DMS153 treated with DMSO at 0.1 percent for 48 hours (cell line): ENCODE measurements around the gene NLRP11.

Experiments
- DNase-seq: peaks from one replicate; lab custom pipeline; 2025; ENCODE audit not compliant: unreplicated experiment; lab: John Stamatoyannopoulos, UW

Gene NLRP11

DNA sequence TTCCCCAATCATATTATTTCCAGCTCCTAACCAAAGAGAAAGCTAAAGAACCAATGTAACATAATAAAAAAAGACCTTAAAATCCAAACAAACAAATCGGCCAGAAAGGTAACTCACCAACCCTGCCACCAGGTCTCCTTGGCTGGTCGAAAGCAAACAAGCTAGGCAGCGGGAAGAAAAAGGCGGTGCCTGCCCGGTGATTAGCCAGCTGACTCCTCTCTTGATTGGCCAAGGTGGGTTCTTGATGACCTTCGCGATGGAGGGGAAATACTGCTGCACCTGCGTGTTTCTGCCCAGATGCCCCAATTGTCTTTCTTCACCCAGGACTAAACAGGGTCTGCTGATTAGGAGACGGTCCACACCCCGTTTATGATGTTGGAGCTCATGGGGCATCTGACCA lies at the start of gene NLRP11:
Gene NLRP11, minus strand, starts transcription at position 154 of the 400 bp plus-strand sequence. CDS start 13,825 bp downstream, outside the sequence.
- no peak for DNase-seq

DNA sequence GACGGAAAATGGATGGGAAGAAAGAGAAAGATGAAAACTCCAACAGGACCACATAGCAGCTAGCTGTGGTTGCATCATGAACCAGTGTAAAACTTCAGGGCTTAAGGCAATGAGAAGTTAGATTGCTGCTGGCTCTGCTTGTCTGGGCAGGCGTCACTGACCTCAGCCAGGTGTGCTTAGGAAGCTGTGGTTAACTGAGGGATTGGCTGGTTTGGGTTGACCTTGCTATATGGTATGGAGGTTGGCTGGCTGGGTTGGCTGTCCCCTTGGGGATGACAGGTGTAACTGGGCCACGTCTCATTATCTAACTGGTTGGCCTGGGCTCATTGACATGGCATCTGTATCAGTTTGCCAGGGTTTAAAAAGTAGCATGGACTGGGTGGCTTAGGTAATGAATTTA lies 45.4 kb upstream of the NLRP11 start:
- DNase-seq: no peak

DNA sequence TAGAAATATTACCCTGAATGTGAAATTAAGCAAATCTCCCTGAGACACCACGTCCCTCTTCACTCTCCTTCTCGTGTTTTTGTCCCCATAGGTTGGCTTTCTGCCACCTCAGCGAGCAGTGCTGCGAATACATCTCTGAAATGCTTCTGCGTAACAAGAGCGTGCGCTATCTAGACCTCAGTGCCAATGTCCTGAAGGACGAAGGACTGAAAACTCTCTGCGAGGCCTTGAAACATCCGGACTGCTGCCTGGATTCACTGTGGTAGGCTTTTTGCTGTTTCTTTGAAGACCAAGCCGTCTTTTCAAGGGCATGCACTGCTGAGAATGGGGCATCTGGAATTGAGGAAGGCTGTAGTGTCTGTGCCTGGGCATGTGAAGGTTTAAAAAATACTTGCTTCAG lies 38.9 kb upstream of the NLRP11 start:
- DNase-seq: no peak

GRCh38 chr19:55867101-55867500 lies 35.3 kb upstream of the NLRP11 start:
- no peak for DNase-seq

DNA sequence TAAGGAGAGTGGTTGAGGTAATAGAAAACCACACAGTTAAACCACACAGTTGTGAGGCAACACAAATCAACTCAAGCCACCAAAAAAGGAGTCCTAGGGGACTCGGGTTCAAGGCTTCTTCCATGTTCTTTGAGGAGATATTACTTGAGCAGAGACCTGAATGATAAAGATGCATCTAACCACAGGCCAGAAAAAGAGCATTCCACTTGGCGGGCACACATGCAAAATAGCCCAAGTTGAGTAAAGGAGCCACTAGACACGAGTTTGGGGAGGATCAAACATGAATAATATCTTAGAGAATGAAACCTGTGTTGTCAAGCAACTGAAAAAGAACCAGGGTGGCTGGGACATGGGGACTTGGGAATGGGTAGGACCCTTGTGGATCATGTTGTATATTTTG lies 34.7 kb upstream of the NLRP11 start:
- DNase-seq: no peak

DNA sequence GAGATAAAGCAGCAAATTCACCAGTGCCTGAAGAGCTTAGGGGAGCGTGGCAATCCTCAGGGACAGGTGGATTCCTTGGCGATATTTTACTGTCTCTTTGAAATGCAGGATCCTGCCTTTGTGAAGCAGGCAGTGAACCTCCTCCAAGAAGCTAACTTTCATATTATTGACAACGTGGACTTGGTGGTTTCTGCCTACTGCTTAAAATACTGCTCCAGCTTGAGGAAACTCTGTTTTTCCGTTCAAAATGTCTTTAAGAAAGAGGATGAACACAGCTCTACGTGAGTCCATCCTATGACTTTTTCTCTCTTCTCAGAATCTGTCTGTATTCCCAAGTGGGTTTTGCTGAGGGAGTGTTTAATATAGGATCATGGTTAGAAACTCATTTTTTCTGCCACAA lies 27.2 kb upstream of the NLRP11 start:
- DNase-seq: no peak

- no peak for DNase-seq
Measured at GRCh38 chr19:55858401-55858800, 26.6 kb upstream of the NLRP11 start.

GRCh38 chr19:55857974-55858373 lies 26.2 kb upstream of the NLRP11 start:
- no peak for DNase-seq

GRCh38 chr19:55857149-55857548 lies 25.4 kb upstream of the NLRP11 start:
- no peak for DNase-seq

GRCh38 chr19:55855160-55855559 lies 23.4 kb upstream of the NLRP11 start:
- no peak for DNase-seq

DNA sequence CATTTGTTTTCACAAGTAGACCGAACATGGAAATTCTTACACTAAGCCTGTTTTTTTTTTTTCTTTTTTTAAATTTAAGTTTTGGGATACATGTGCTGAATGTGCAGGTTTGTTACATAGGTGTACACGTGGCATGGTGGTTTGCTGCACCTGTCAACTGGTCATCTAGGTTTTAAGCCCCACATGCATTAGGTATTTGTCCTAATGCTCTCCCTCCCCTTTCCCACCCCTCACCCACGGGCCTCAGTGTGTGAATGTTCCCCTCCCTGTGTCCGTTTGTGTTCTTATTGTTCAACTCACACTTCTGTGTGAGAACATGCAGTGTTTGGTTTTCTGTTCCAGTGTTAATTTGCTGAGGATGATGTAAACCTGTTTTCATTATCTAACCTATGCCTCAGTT lies 7.1 kb upstream of the NLRP11 start:
- DNase-seq: no peak

GRCh38 chr19:55838251-55838650 lies 6.5 kb upstream of the NLRP11 start:
- DNase-seq: no peak

DNA sequence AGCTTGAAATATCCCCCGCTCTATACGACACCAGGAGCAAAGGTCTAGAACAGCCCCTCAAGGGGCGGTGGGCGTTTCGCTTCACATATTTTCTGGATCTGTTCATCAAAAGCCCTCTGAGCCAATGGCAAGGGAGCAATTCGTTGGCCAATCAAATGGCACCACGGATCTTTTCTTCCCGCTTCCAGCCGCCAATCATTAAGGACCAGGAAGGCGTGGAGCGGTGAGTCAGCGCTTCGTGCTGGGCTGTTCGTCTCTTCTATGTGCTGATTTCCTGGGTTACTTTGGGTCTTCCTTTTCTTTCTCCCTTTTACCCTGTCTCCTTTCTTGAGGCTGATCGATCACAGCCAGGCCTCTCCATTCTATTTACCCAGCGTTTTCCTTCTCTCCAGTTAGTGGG lies 4.5 kb upstream of the NLRP11 start, which contains the start of gene NLRP4:
Gene NLRP4, plus strand, starts transcription at position 201 of the 400 bp plus-strand sequence. CDS start 15,541 bp downstream, outside the sequence.
- DNase-seq: peak; percentile 16

DNA sequence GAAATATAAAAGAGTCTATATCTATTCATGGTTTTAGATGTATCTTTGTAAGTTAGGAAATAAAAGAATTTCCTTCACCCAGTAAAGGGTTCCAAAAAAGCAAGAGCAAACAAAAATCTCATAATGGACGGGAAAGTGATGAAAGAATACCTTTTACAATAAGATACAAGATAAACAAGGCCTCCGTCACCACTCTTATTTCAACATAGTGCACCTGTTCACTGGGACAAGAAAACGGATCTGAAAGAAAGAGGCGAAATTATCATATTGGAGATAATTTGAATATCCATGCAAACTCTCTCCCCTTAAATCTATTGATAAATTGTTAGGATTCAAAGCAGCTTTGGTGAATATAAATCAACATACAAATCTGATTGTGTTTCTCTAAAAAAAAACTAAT lies 877 bp upstream of the NLRP11 start:
- DNase-seq: no peak

GRCh38 chr19:55830656-55831055 lies 1.1 kb downstream of the NLRP11 start:
- DNase-seq: no peak

GRCh38 chr19:55820037-55820436 lies 11.8 kb downstream of the NLRP11 start:
- DNase-seq: no peak

DNA sequence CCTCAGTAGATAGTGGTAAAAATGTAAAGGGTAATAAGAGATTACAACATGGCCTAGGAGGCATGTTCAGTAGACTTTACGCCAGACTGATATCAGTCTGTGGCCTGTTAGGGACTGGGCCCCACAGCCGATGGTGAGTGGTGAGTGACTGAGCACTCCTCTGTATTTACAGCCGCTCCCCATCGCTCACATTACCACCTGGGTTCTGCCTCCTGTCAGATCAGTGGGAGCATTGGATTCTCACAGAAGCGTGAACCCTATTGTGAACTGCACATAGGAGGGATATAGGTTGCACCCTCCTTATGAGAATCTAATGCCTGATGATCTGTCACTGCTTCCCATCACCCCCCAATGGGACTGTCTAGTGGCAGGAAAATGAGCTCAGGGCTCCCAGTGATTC lies 17.9 kb downstream of the NLRP11 start:
- no peak for DNase-seq

- no peak for DNase-seq
Measured at GRCh38 chr19:55812449-55812848, 19.4 kb downstream of the NLRP11 start.

- no peak for DNase-seq
Measured at GRCh38 chr19:55811340-55811739, 20.5 kb downstream of the NLRP11 start.

GRCh38 chr19:55809381-55810058 lies 22.3 kb downstream of the NLRP11 start:
- peak; percentile 87 for DNase-seq

GRCh38 chr19:55802281-55802680 lies 29.5 kb downstream of the NLRP11 start:
- no peak for DNase-seq

GRCh38 chr19:55801416-55801815 lies 30.4 kb downstream of the NLRP11 start:
- DNase-seq: no peak

DNA sequence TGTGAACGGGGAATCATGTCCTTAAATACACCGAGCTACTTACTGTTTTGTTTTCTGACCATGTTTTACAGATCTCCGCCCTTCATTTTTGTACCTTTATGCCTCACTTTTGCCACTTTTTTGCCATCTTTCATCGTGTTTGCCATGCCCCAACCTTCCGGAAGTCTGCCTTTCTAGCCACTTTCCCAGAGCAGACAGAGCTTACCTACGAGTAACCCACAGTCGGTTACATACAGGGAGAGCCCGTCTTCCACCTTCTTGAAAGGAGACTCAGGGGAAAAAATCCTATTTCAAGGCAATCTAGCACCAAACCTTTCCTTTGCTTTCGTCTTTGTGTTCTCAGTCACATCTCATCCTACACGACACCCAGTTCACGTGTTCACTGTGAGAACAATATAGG lies 36.8 kb downstream of the NLRP11 start:
- DNase-seq: no peak
